Stimulated activated CD8-positive, alpha-beta memory T cell treated with anti-CD3 and anti-CD28 coated beads, Interleukin-4, amount 100 ng/mL, for 4 hours (primary cell): ENCODE results near the gene PTX4.
"Not testable (repeated sequence)": the region's sequence is repeated elsewhere in the genome, so short reads cannot be mapped to it uniquely, and the experiment has no call there.

Experiments
- DNase-seq, 2 donors: peaks; one replicate each; pipeline ENCODE4 v3.0.0-alpha.2; 2020; ENCODE audit warnings: low read depth in 2 of 2, low spot score in 1 of 2

PTX4 gene

DNA sequence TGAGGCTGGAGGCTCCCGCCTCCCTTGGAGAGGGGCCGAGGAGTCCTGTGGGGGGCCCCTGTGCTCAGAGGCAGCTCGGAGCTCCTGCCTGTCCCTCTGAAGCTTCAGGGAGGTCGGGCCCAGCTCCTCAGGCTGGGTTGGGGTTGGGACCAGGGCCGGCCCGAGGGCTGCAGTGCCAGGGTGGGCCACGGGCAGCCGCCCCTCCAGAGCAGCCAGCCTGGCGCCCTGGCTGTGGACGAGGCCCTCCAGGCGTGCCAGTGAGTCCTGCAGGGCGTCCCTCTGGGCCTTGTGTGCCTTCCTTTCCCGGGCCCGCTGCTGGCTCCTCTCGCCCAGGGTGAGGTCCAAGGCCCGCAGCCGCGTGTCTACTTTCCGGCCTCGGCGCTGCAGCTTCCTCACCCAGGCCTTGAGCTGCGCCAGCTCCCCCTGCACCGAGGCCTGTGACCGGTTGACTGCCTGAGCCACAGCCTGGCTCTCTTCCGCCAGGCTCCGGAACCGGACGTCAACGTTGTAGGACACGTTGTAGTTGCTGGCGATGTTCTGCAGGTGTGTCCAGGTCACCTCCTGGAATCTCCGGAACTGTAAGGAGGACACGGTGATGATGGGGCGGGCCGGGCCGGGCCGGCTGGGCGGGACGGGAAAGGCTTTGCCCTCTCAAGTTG lies 1.2 kb downstream of the PTX4 start:
- DNase-seq, result no peak

DNA sequence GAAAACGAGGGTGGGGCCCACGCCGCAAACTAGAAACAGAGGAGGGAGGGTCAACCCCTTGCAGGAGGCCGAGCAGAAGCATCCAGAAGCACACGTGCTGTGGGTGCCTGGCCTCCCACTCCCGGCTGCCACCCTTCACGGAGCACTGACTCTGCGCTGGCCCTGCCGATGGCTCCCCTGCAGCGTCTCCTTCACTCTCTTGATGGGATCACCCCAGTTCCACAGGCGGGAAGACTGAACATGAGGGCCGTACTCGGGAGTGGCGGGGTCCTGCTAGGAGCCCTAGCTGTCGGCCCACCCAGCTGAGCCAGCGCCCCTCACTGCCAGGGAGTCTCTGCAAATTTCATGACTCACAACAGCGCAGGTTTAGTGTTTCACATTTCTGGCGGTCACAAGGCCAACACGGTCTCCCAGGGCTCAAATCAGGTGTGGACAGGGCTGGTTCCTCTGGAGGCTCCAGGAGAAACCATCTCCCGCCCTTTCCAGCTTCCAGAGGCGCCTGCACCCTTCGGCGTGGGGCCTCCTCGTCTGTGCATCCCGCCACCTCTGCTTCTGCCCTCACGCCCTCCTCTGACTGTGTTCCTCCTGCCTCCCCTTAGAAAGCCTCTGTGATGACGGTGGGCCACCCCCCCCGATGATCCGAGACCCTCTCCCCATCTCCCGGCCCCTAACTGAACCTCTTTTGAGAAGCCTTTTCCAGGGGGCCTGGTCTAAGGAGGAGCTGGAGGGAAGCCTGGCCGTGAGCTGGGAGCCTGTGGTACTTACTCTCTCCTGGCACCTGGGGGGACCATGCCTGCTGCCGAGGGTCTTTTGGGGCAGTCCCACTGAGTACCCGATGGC lies 2.0 kb downstream of the PTX4 start:
- no peak for DNase-seq

DNA sequence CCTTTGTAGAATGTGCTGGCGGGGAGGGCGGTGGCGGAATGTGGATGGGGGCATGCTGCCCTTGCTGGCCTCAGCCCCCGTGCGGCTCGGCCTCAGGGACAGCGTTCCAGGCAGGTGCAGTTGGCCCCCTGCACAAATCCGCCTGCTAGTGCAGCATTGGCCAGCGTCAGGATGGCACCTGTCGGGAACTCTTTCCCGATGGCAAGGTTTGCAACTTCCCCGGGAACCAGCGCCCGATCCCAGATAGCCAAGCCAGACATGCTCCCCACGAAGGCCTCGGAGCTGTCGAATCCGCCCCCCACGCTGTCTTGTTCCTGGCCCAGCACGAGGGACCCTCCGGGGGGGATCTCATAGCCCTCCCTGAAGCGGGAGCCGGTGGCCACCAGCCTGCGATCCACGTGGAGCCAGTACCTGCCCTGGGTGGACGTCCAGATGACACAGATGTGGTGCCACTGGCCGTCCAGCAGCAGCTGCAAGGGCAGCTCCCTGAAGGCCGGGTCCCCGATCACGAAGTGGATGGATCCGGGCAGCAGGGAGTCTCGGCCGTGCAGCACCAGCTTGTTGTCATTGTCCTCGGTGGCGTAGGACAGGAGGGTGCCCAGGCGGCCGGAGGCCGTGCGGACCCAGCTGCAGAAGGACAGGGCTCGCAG lies 2.8 kb downstream of the PTX4 start:
- DNase-seq, result no peak

DNA sequence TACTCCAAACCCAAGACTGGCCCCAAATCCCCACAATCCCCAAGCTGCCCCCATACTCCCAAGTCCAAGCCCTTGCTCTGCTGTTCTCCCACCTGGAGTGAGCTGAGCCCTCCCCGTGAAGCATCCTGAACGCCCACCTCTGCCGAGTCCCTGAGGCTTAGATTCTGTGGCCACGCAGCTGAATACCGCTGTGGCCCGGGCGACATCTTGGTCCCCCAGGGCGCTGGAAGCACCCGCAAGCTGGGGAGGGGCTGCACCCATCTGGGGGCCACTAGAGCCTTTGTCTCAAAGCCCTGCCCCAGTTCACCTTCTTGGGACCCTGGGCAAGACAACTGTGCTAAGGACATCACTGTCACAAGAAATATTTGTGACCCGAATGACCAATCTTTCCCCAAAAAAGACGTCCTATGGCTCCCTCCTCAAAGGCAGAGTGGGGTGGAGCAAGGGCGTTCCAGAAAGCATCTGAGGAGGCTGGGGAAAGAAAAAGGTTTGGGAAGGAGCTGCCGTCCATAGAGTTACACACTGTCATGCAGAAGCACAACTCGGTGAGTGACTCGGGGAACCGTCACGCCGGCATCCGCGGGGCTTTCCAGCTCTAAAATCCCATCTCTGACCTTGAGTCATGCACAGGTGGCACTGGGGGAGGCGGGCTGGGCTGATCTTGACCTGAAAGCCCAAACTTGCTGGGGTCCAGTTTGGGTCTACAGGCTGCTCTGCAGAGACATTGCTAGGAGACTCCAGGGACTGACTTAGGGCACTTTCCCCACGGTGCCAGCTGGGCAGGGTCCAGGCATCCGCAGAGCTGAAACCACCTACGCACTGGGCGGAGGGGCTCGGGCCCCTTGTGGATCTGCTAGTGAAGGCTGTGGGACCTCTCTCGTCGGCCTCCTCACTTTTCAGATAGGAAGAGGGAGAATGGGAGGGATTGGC lies 6.6 kb downstream of the PTX4 start:
- no peak for DNase-seq

DNA sequence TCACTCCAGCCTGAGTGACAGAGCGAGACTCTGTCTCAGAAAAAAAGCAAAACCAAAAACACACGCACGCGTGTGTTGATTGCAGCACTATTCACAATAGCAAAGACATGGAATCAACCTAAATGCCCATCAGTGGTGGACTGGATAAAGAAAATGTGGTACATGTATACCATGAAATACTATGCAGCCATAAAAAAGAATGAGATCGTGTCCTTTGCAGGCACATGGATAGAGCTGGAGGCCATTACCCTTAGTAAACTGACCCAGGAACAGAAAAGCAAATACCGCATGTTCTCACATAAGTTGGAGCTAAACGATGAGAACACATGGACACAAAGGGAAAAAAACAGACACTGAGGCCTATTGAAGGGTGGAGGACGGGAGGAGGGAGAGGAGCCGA lies 9.8 kb downstream of the PTX4 start:
- not testable (repeated sequence) for DNase-seq

DNA sequence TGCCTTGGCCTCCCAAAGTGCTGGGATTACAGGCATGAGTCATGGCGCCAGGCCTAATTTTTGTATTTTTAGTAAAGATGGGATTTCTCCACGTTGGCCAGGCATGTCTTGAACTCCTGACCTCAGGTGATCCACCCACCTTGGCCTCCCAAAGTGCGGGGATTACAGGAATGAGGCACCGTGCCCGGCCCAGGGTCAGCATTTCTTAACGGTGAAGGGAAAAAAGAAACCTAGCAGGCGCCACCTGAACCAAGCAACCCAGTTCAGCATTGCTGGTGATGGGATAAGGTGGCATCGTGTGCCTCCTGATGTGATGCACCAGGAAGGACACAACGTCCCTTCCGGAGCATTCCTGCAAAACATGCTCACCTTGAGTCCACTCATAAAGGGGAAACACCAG lies 11.7 kb downstream of the PTX4 start:
- DNase-seq, result no peak

DNA sequence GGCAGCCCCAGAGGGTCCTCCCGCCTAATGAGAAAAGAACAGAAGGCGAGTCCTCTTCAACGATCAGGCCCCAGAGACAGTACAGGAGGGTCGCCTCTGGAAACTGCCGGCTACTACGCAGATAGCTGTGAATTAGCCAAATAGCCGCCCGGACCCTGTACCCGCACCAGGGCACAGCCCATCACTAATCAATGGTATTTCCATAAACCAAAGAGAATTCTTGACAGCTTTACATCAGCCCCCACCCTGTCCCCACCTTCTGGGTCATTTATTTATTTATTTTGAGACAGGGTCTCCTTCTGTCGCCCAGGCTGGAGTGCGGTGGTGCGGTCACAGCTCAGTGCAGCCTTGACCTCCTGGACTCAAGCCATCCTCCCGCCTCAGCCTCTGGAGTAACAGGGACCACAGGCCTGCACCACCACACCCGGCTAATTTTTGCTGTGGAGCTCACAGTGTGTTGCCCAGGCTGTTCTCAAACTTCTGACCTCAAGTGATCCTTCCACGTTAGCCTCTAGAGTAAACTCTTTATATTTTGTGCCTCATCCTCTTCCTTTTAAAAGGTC lies 13.1 kb downstream of the PTX4 start:
- DNase-seq, result no peak

DNA sequence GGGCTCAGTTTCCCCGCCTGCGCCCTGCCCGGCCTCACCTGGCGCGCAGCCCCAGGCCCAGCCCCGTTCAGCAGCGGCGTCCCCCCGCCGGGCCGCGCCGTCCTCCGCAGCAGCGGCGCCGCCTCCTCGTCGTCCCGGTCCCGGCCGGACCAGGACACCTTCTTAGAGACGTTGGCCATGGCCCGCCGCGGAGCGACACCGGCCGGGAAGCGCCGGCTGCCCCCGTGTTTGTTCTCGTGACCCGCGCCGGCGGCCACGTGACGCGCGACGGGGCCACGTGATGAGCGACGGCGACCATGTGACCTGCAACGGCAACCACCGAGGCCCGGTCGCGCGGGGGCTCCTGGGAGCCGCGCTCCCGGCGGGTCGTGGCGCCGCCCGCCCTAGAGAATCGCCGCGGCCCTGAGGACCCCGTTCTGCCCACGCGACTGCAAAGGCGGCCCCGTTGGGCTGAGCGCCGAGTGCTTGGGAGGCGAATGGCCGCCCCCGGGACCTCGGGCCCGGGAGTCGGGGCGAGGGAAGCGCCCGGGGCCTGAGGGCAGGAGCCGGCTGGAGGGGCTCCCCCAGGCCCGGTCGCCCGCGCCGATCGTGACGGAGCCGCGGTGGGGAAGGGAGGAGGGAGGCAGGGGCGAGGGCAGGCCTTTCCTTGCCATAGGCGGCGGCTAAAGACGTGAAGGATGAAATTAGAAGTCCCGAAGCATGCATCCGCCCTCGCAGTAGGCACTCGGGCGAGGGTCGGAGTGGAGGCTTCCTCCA lies 13.8 kb downstream of the PTX4 start, which contains the start of gene CLCN7:
CLCN7 (minus strand) TSS at position 233 of the 756 bp plus-strand sequence; CDS start at position 179, 54 bp downstream.
- DNase-seq, result peak; percentile 66 to 76

DNA sequence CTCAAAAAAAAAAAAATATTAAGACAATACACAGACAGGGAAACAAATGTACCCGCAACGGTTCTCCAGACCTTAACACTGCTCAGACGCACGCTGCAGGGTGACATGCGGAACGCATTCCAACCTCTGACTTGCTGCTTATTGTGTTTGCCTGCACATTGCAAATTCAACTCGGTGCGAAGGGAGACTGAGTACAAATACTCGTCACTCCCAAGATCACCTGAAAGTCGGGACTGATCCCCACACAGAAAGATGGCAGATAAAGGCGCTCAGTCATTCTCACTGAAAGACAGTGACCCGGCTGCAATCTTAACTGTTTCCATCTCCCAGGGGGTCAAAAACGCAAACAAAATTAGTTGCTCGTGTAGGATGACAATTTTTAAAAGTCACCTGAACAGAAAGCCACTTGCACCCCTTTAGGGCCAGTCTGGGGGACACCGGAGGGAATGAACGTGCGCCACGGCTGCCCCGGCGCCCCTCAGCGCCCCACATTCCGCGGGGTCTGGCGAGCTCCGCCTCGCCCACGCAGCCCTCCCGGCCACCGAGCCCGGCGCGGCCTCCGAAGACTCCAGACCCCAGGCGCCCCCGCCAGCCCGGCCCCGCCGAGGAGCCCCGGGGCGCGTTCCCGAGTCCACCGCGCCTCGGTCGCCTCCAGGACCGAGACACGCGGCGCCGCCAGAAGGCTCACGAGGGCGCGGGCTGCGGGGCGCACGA lies 14.5 kb downstream of the PTX4 start:
- no peak for DNase-seq

DNA sequence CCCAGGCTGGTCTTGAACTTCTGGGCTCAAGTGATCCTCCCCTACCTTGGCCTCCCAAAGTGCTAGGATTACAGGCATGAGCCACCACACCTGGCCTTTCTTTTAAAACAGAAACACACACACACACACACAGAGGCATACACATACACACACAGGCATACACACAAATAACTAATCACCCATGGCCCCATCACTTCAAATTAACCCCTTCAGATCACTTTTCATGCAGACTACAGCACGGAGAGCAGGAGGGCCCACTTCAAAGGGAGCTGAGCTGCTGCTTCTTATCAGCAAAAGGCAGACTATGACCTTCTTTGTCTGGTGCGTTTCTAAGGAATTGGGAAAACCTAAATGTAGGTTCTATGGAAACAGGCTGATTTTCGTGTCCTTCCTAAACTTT lies 15.8 kb downstream of the PTX4 start:
- DNase-seq, result no peak

DNA sequence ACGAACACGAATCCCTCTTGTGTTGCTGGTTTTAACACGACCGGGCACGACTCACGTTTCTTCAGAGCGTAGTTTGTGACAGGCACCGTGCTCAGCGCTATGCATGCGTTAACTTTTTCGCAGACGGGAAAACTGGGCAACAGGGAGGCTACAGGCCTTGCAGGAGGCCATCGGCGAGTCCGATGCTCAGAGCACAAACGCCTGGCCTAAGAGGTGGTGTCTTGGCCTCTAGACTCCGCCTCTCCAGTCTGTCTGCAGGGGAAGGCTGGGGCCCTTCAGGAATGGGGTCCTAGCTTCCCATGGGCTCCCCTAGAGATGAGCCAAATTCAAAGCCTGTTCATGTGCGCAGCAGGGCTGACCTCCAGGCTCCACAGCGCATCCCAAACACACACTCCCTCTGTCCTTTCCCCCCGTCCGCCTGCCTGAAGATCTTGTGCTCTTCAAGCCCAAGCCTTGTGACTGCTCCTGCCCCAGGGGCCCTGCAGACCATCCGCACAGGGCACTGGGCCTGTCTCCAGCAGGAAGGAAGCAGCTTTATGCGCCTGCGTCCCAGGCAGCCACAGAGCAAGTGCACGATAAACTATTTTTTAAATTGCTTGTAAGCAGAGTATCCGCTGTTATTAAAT lies 17.1 kb downstream of the PTX4 start:
- no peak for DNase-seq

DNA sequence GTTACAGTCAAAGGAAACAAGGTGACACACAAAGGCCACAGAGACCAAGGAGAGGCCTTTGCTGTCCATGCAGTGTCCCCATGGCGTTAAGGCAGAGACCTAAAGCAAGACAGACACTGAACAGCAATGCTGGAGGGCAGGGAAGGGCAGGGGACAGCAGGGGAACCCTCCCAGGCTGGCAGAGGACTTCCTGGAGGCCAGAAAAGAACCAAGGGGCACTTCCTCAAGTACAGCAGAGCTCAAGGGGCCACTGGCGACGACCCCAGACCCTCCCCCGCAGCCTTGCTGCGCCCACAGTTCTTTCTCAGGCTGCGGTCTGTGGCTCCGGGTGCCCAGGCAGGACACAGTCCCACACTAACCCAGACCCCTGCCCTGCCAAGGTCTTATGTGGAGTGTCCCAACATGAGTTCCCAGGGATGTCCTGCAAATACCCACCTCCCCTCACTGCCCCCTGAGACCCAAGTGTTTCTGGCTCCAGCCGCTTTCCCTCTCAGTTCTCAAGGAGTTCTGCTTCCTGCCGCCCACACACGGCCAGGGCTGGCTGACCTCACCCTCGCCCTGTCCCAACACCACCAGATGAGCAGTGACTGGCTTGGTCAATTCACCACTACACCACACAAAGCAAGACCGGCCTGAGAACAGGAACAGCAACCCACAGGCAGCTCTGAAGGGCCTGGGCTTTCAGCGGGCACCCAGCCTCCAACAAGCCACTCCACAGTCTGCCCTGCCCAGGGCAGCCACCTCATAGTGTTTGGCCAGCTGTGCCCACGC lies 18.1 kb downstream of the PTX4 start:
- DNase-seq, result no peak

DNA sequence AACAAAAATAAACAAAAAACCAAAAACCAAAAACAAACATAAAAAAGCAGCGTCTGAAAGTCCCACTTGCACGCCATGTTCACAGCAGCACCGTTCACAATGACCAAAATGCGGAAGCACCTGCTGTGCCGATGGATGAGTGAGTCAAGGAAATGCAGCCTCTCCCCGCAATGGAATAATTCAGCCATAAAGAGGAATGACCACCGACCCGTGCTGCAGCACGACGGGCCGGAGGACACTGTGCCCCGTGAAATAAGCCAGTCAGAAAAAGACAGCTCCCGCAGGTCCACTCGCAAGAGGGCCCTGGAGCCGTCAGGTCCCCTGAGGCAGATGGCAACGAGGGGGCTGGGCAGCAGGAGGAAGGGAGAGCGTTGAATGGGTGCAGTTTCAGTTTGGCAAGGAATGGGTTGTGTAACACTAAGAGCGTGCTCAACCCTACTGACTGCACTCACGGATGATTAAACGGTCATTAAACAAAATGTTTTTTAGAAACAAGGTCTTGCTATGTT lies 19.0 kb downstream of the PTX4 start:
- no peak for DNase-seq

DNA sequence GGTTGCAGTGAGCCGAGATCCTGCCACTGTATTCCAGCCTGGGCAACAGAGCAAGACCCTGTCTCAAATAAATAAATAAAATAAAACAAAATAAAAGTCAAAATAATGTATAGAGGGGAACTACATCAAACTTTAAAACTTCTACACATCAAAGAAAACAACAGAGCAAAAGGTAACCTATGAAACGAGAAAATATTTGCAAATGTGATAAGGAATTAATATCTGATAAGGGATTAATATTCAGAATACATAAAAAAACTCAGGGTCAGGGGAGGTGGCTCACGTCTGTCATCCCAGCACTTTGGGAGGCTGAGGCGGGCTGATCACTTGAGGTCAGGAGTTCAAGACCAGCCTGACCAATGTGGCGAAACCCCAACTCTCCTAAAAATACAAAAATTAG lies 19.6 kb downstream of the PTX4 start:
- DNase-seq, result not testable (repeated sequence)

DNA sequence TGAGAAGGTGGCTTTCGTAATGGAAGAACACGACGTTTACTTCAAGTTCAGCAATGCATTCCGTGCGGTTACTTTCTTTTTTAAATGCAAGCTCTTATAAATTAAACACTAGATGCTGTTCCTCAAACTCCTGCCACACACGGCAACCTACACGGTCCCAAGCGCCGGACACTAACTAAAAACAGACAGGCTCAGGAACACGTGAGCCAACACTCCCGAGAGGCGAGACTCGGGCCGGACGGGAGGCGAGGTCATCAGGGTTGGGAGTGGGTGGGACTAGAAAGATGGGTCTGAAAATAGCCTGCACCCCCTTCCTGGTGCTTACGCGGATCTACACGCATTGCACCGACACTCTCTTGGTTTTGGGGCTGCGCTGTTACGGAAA lies 20.3 kb downstream of the PTX4 start:
- no peak for DNase-seq

DNA sequence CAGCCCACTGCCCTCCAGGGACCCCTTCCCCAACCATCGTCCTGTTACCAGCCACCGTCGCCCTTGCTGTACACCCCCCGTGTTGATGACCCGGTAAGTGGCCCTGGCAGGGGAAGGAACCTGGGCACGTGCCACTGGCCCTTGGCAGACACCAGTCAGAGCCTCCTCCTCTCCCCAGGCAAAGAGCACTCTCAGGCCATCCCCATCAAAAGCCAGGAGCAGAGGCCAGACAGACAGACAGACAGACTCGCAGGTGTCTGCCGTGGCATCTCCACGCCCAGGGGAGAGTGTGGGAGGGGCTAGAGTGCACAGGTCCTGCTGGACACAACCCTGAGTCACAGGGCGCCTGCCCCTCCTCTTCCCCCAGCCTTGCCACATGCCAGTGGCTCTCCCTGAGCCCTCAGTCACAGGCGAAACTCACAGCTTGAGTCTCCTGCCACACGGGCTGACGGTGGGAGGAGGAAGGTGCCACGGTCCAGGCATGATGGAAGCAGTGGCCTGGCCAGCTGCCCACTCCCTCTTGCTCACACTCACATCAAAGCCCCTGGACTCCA lies 21.7 kb downstream of the PTX4 start:
- no peak for DNase-seq

DNA sequence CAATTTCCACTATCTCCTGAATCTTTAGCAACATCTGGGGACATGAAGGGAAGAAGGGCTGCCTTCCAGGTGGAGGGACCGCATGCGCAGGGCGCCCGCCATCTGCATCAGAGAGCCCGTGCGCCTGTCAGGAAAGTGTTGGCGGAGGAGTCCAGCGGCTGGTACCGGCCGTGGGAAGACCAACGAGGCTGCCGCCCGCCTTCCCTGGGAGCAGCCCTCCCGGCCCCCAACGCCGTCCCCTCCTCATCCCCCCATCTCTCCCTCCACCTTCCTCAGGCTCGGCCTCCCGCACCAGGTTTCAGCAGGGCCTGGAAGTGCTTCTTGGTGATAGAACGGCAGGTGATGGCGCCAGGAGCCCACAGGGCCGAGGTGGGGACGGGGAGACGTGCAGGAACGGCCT lies 22.7 kb downstream of the PTX4 start:
- DNase-seq, result no peak

DNA sequence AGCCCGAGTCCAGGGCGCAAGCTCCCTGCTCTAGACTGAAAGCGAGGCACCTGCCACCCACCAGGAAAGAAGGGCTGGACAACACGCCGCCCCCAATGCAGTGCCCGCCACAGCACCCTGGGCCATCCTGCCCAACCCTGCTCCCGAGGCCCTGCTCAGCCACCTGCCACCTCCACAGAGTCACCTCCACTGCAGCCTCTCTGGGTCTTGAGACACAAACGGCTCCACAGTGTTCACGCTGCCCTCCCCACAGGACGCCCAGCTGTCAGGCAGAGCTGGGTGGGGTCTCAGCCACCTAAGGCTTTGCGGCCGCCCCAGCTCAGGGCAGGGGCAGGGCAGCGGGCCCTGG lies 23.2 kb downstream of the PTX4 start:
- no peak for DNase-seq
